Heart left ventricle (tissue), 16 donors: ENCODE measurements around the gene TAMALIN. TPM values are rescaled to one million over a fixed set of nuclear protein-coding genes. Genes with fewer than 3 reads are reported as not detected.
A peak's percentile ranks its signal among the peaks of the same experiment; 100 is the strongest.

Experiments used
- ATAC-seq, 4 donors: fragments of 200-7000 bp; cut with Tn5 transposase; one replicate each; pipeline ENCODE4 v1.9.1; 2020 to 2022; ENCODE audit warnings: moderate library complexity in 4 of 4, mild to moderate bottlenecking in 3 of 4, moderate number of reproducible peaks in 1 of 4
- DNase-seq, 5 donors: peaks; one replicate each; pipeline ENCODE4 v3.0.0-alpha.2; 2020
- H3K27ac ChIP-seq, 12 donors: fragments of 200-600 bp; sonication (generic) in 4 of 12; one replicate each; pipeline versions ENCODE4 v1.5.0 to v1.8.0; 2016 to 2022; ENCODE audit warnings: mild to moderate bottlenecking in 2 of 12
- H3K27me3 ChIP-seq, 9 donors: fragments of 200-600 bp; sonication (generic) in 2 of 9; one replicate each; pipeline versions ENCODE4 v1.5.1 to v1.8.0; 2016 to 2022; ENCODE audit warnings: mild to moderate bottlenecking in 3 of 9
- H3K36me3 ChIP-seq, 9 donors: fragments of 200-600 bp; sonication (generic) in 2 of 9; one replicate each; pipeline versions ENCODE4 v1.5.0 to v1.8.0; 2018 to 2022; ENCODE audit warnings: mild to moderate bottlenecking in 2 of 9
- H3K4me1 ChIP-seq, 12 donors: fragments of 200-600 bp; sonication (generic) in 4 of 12; one replicate each; pipeline versions ENCODE4 v1.5.0 to v1.8.0; 2016 to 2022; ENCODE audit warnings: mild to moderate bottlenecking in 3 of 12
- H3K4me3 ChIP-seq, 12 donors: fragments of 200-600 bp; sonication (generic) in 4 of 12; one replicate each; pipeline versions ENCODE4 v1.5.0 to v1.8.0; 2017 to 2022; ENCODE audit warnings: mild to moderate bottlenecking in 9 of 12, moderate library complexity in 4 of 12
- H3K9me3 ChIP-seq, 12 donors: fragments of 200-600 bp; sonication (generic) in 4 of 12; one replicate each; pipeline versions ENCODE4 v1.5.0 to v1.8.0; 2016 to 2022; ENCODE audit warnings: mild to moderate bottlenecking in 1 of 12
- POLR2A ChIP-seq, 2 donors: fragments of 450-650 bp; IDR thresholded peaks; one replicate each; pipeline ENCODE4 v1.6.1; 2017; ENCODE audit warnings: antibody characterized with exemption in 2 of 2, mild to moderate bottlenecking in 2 of 2, moderate library complexity in 2 of 2
- WGBS, 4 donors: extraction: QIAGEN DNeasy Blood & Tissue Kit in 2 of 4; methylation state at CpG; one replicate each; pipeline versions ENCODE4 v1.1.5 to v1.1.7; 2013 to 2018; 5-methylcytosine and 5-hydroxymethylcytosine counted together
- intact Hi-C, 10 donors: fragments of 100-400 bp; cut with DNase I; formaldehyde crosslinking; loops; one replicate each; pipeline versions ENCODE4 v1.11.1 to v1.14.2; 2022
- polyA plus RNA-seq, 2 donors: library from polyadenylated mRNA; stranded (reverse); fragments of 200-250 nt; gene quantifications; one replicate each; pipeline ENCODE4 v1.2.3, GENCODE V29; 2013
- total RNA-seq, 9 donors: library from RNA; depleted of rRNA in 2 of 9; stranded (reverse); fragments of >200 nt in 2 of 9; fragmentation: NEBNext Ultra II Directional in 3 of 9; extraction: Animal tissue kit (Norgen Biotek cat#: 25700) in 3 of 9; gene quantifications; one replicate each; pipeline versions ENCODE4 v1.1.0 to v1.2.4, GENCODE V29; 2016 to 2023
- TF ChIP-seq, protein P1 (sequence below), 12 donors: fragments of 200-600 bp; sonication (generic) in 4 of 12; IDR thresholded peaks; one replicate each; pipeline versions ENCODE4 v1.5.0 to v1.8.0; 2018 to 2022; ENCODE audit warnings: antibody characterized with exemption in 12 of 12, mild to moderate bottlenecking in 5 of 12
- donor health status: ischemic (EF 13 %, LVEDD 7.1; RV severe dilation, severe dysfunction).
- donor health status: healthy with polysubstance abuse.
- donor health status: DM: no; HTN: yes; CAD: no.
- donor health status: DM: no; HTN: no; CAD: no.
- donor health status: ischemic (EF 25% LVEDD 6.9; RV normal size, moderate dysfunction).
- donor health status: ischemic (EF 25% LVEDD 5.7; RV mildly dilated, moderate dysfunction).
- donor health status: healthy.
- donor health status: DM: yes; HTN: yes; CAD: no.
- donor health status: ischemic (EF 35%, LVEDD 5.7; RV mildly dilated, moderate dysfunction).
- donor health status: nonischemic (EF 11% LVEDD 7.7; RV severe dilation, severe dysfunction).
- donor health status: DM: yes; HTN: yes; CAD: no.
- donor health status: PGD.
- donor health status: ischemic (EF 29% LVEDD 5.4; RV normal size, mild dysfunction).
- donor health status: nonischemic (EF 23%, LVEDD 6.1; RV moderate dilation, normal function).

The TAMALIN gene
- total and polyA plus RNA-seq, 11 donors = 12.9 to 38.0 (median 17.8) TPM

DNA sequence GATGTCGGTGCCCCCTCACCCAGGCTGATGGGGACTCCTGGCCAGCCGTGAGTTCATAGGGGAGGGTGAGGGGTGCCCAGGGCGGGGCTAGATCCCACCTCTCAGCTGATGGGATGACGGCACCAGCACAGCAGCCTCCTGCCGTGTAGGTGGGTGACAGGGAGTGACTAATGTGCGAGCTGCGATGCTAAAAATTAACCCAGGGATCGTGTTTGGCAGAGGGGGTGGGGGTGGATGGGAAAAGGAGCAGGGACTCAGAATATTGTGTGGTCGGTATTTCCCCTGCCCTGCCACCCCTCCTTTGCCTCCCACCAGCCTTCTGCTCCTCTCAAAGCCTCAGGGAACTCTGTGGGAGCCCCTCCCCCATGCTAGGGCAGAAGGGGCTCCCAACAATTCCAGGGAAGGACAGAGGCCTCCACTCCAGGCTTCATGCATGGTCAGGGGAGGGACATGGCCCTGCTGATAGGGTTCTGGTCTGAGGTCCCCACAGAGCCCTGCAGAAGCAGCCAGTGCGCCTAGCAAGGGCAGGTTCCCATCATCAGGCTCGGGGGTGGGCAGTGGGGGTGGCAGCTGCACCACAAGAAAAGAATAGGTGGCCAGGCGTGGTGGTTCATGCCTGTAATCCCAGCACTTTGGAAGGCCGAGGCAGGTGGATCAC is 12.5 kb downstream of the TAMALIN start:
- Histone ChIP-seq H3K9me3 (no peaks in the 10 kb centered on the region), H3K36me3 (peaks cover 0 to 15% (median 3%) of the 10 kb centered on the region in 9 donors), H3K4me3 (no peak overlapping the region), H3K27ac (no peak overlapping the region), H3K27me3 (peaks cover 0 to 8% (median 0%) of the 10 kb centered on the region in 9 donors), H3K4me1 (peaks cover 0 to 24% (median 12%) of the 10 kb centered on the region in 12 donors)
- ATAC-seq (no peak), DNase-seq (no peak)
- intact Hi-C loops = no loop called here
- 77 to 86% (median 83%) methylated on average over 8 to 13 of the region's 13 CpGs for WGBS, 4 donors
- TF ChIP-seq POLR2A (IDR thresholded peaks at IDR 0.05) = no peak
- TF ChIP-seq, protein P1, sequence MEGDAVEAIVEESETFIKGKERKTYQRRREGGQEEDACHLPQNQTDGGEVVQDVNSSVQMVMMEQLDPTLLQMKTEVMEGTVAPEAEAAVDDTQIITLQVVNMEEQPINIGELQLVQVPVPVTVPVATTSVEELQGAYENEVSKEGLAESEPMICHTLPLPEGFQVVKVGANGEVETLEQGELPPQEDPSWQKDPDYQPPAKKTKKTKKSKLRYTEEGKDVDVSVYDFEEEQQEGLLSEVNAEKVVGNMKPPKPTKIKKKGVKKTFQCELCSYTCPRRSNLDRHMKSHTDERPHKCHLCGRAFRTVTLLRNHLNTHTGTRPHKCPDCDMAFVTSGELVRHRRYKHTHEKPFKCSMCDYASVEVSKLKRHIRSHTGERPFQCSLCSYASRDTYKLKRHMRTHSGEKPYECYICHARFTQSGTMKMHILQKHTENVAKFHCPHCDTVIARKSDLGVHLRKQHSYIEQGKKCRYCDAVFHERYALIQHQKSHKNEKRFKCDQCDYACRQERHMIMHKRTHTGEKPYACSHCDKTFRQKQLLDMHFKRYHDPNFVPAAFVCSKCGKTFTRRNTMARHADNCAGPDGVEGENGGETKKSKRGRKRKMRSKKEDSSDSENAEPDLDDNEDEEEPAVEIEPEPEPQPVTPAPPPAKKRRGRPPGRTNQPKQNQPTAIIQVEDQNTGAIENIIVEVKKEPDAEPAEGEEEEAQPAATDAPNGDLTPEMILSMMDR (IDR thresholded peaks at IDR 0.05) = no peak

DNA sequence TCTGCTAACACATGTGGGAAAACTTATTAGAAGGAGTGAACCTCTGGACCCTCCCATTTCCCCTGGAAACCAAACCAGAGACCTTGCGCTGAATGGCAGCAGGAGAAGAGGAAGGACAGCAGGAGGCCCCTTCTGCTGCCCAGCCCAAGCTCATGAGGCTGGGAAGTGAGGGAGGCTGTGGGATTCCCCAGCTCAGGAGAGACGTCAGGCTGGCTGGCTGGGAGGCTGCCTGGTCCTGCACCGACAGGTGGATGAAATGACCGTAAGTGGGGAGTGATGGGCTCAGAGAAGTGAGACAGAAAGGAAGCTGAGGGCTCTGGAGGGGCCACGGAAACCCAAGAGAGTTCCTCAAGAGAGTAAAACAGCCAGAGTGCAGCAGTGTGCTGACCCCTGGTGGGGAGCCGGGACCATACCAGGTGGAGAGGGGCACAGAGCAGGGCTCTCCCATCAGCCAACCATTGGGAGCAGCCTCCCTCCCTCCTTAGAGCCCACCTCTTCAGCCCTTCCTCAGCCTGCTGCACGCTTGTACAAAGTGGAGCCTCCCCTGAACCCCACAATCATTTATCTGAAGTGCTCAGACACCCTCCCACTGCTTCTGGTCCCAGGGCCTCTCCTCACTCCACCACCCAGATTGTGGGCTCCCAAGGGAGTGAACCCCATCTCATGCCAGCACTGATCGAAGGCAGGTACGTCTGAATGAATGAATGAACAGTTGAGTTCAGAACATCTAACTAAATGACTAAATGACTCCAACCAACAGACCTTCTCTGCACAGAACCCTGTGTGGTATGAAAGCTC is 14.0 kb downstream of the TAMALIN start:
- H3K4me3 ChIP-seq = no peak overlapping the region
- H3K27me3 ChIP-seq = peaks cover 0 to 5% (median 0%) of the 10 kb centered on the region in 9 donors
- TF ChIP-seq, protein P1 (IDR thresholded peaks at IDR 0.05) = peak; percentile 53 to 76 (median 63)
- no peak for TF ChIP-seq POLR2A (IDR thresholded peaks at IDR 0.05)
- H3K36me3 ChIP-seq = peaks cover 0 to 3% (median 0%) of the 10 kb centered on the region in 9 donors
- peaks cover 0 to 36% (median 24%) of the 10 kb centered on the region in 12 donors for H3K4me1 ChIP-seq
- no peak overlapping the region for H3K27ac ChIP-seq
- no peaks in the 10 kb centered on the region for H3K9me3 ChIP-seq
- DNase-seq (peak in 4 of 5 donors; percentile 44 to 76 (median 50)), ATAC-seq (peak in 3 of 4 donors; percentile 6 to 27 (median 10))
- 27 to 35% (median 32%) methylated on average over 9 of the region's 9 CpGs for WGBS, 4 donors
- intact Hi-C loops = loop anchor here in 3 of 10 donors (1.0 to 5.0 kb wide), 4 partner anchors 16 to 123 kb away; partner anchors contain the start of gene ACVRL1 (in 1 of the 3)

DNA sequence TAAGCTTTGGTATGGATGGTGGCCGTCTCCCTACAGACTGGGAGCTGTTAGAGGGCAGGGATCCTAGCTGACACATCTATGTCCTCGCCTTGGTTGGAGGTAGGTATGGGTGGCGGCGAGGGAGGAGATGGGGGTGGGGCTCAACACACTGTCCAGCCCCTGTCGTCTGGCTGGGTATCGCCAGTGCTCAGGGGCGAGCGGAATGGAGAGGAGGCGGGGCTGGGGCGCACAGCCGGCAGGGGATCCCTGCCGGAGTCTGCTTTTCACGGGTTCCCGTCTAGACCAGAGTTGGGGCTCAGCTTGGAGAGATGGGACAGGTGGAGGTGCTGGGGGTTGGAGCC is 16.1 kb downstream of the TAMALIN start:
- peaks cover 0 to 54% (median 35%) of the 10 kb centered on the region in 12 donors for H3K4me1 ChIP-seq
- WGBS, 4 donors = 17 to 48% (median 25%) methylated on average over 7 to 14 of the region's 14 CpGs
- intact Hi-C loops = loop anchor here in 4 of 10 donors (1.0 to 5.0 kb wide), 5 partner anchors 18 to 126 kb away; partner anchors contain the start of gene ACVRL1 (in 1 of the 4)
- no peaks in the 10 kb centered on the region for H3K27me3 ChIP-seq
- TF ChIP-seq, protein P1 (IDR thresholded peaks at IDR 0.05) = no peak
- no peak for TF ChIP-seq POLR2A (IDR thresholded peaks at IDR 0.05)
- H3K4me3 ChIP-seq = peak overlapping the region; percentile 32 to 62 (median 55)
- ATAC-seq (no peak), DNase-seq (peak in 1 of 5 donors; percentile 40)
- H3K36me3 ChIP-seq = no peaks in the 10 kb centered on the region
- H3K27ac ChIP-seq = peak overlapping the region in 9 of 12 donors; percentile 47 to 91 (median 64)
- no peaks in the 10 kb centered on the region for H3K9me3 ChIP-seq
